BLaER1 (cell line): ENCODE results near the gene ATRN.
A peak's percentile ranks its signal among the peaks of the same experiment; 100 is the strongest.

Source experiments
- H3K27ac ChIP-seq: shearing (Covaris generic); formaldehyde crosslinking; 2 replicates; pipeline ENCODE4 v1.8.1; 2022
- H3K27me3 ChIP-seq: shearing (Covaris generic); formaldehyde crosslinking; 2 replicates; pipeline ENCODE4 v1.8.1; 2022
- H3K36me3 ChIP-seq: shearing (Covaris generic); formaldehyde crosslinking; 2 replicates; pipeline ENCODE4 v1.8.1; 2022
- H3K4me1 ChIP-seq: shearing (Covaris generic); formaldehyde crosslinking; 2 replicates; pipeline ENCODE4 v1.8.1; 2022
- H3K4me2 ChIP-seq: shearing (Covaris generic); formaldehyde crosslinking; 2 replicates; pipeline ENCODE4 v1.8.1; 2022
- H3K4me3 ChIP-seq: shearing (Covaris generic); formaldehyde crosslinking; 2 replicates; pipeline ENCODE4 v1.8.1; 2022
- H3K9ac ChIP-seq: shearing (Covaris generic); formaldehyde crosslinking; 2 replicates; pipeline ENCODE4 v1.8.1; 2022
- H3K9me3 ChIP-seq: shearing (Covaris generic); formaldehyde crosslinking; 2 replicates; pipeline ENCODE4 v1.8.1; 2022
- H4K20me1 ChIP-seq: shearing (Covaris generic); formaldehyde crosslinking; 2 replicates; pipeline ENCODE4 v1.8.1; 2022
- Cebpa-rat ChIP-seq: shearing (Covaris generic); IDR thresholded peaks from 2 replicates; pipeline ENCODE4 v1.8.1; 2022

Gene ATRN

GRCh38 chr20:3670511-3670910, 199.7 kb downstream of the ATRN start:
- Histone ChIP-seq H3K9ac (peak overlapping the region; percentile 66; the same call in 1 of the 2 replicates), H3K9me3 (no peaks in the 10 kb centered on the region), H3K4me3 (peak overlapping the region; percentile 37; the same call in 1 of the 2 replicates), H3K4me1 (peaks cover 77% of the 10 kb centered on the region), H3K4me2 (peak overlapping the region; percentile 99), H3K27me3 (peaks cover 21% of the 10 kb centered on the region), H4K20me1 (no peaks in the 10 kb centered on the region), H3K27ac (peak overlapping the region; percentile 89), H3K36me3 (no peaks in the 10 kb centered on the region)
- TF ChIP-seq Cebpa-rat = no peak

- Histone ChIP-seq H3K27ac (peak overlapping the region; percentile 89), H3K4me1 (peaks cover 73% of the 10 kb centered on the region), H3K4me2 (peak overlapping the region; percentile 99), H4K20me1 (no peaks in the 10 kb centered on the region), H3K9ac (peak overlapping the region; percentile 74; the same call in 1 of the 2 replicates), H3K36me3 (no peaks in the 10 kb centered on the region), H3K27me3 (peaks cover 23% of the 10 kb centered on the region), H3K9me3 (no peaks in the 10 kb centered on the region), H3K4me3 (peak overlapping the region; percentile 67)
- TF ChIP-seq Cebpa-rat = no peak
Observed at GRCh38 chr20:3670945-3671344, 200.1 kb downstream of the ATRN start.

- Histone ChIP-seq H3K4me1 (peaks cover 72% of the 10 kb centered on the region), H3K27me3 (peaks cover 23% of the 10 kb centered on the region), H3K4me3 (peak overlapping the region; percentile 67), H3K27ac (peak overlapping the region; percentile 89), H3K36me3 (no peaks in the 10 kb centered on the region), H4K20me1 (no peaks in the 10 kb centered on the region), H3K9me3 (no peaks in the 10 kb centered on the region), H3K9ac (peak overlapping the region; percentile 74), H3K4me2 (peak overlapping the region; percentile 99)
- TF ChIP-seq Cebpa-rat = no peak
Observed at GRCh38 chr20:3671986-3672546, 201.2 kb downstream of the ATRN start.

- Histone ChIP-seq H3K27me3 (peaks cover 23% of the 10 kb centered on the region), H3K4me3 (peak overlapping the region; percentile 67), H3K27ac (peak overlapping the region; percentile 89), H3K9ac (peak overlapping the region; percentile 74), H3K4me1 (peaks cover 72% of the 10 kb centered on the region), H3K9me3 (no peaks in the 10 kb centered on the region), H4K20me1 (no peaks in the 10 kb centered on the region), H3K4me2 (peak overlapping the region; percentile 99), H3K36me3 (no peaks in the 10 kb centered on the region)
- no peak for TF ChIP-seq Cebpa-rat
Observed at GRCh38 chr20:3672547-3673171, 201.8 kb downstream of the ATRN start.

- Histone ChIP-seq H3K9ac (no peak overlapping the region), H3K27me3 (peaks cover 23% of the 10 kb centered on the region), H3K4me1 (peaks cover 67% of the 10 kb centered on the region), H4K20me1 (no peaks in the 10 kb centered on the region), H3K4me2 (peak overlapping the region; percentile 99), H3K36me3 (no peaks in the 10 kb centered on the region), H3K9me3 (no peaks in the 10 kb centered on the region), H3K27ac (no peak overlapping the region), H3K4me3 (no peak overlapping the region; the same call in 1 of the 2 replicates)
- TF ChIP-seq Cebpa-rat = no peak
Observed at GRCh38 chr20:3673221-3674070, 202.6 kb downstream of the ATRN start.

GRCh38 chr20:3674447-3674846, 203.6 kb downstream of the ATRN start:
- no peak overlapping the region for H3K27ac ChIP-seq
- H3K9me3 ChIP-seq = no peaks in the 10 kb centered on the region
- no peak for TF ChIP-seq Cebpa-rat
- H3K4me3 ChIP-seq = no peak overlapping the region
- no peak overlapping the region for H3K9ac ChIP-seq
- H4K20me1 ChIP-seq = no peaks in the 10 kb centered on the region
- no peak overlapping the region for H3K4me2 ChIP-seq
- peaks cover 57% of the 10 kb centered on the region for H3K4me1 ChIP-seq
- peaks cover 26% of the 10 kb centered on the region for H3K27me3 ChIP-seq
- no peaks in the 10 kb centered on the region for H3K36me3 ChIP-seq

- Histone ChIP-seq H3K4me1 (peaks cover 49% of the 10 kb centered on the region), H3K4me2 (no peak overlapping the region), H3K4me3 (no peak overlapping the region), H3K9ac (no peak overlapping the region), H3K9me3 (no peaks in the 10 kb centered on the region), H4K20me1 (no peaks in the 10 kb centered on the region; the same call in 1 of the 2 replicates), H3K36me3 (no peaks in the 10 kb centered on the region), H3K27me3 (peaks cover 34% of the 10 kb centered on the region), H3K27ac (no peak overlapping the region)
- TF ChIP-seq Cebpa-rat = no peak
Observed at GRCh38 chr20:3674995-3675900, 204.4 kb downstream of the ATRN start.

- H3K4me2 ChIP-seq = peak overlapping the region; percentile 65; the same call in 1 of the 2 replicates
- peaks cover 6% of the 10 kb centered on the region; the same call in 1 of the 2 replicates for H4K20me1 ChIP-seq
- TF ChIP-seq Cebpa-rat = no peak
- H3K4me1 ChIP-seq = peaks cover 24% of the 10 kb centered on the region
- no peak overlapping the region for H3K4me3 ChIP-seq
- no peak overlapping the region for H3K9ac ChIP-seq
- H3K9me3 ChIP-seq = no peaks in the 10 kb centered on the region
- H3K27ac ChIP-seq = no peak overlapping the region
- H3K27me3 ChIP-seq = peaks cover 59% of the 10 kb centered on the region
- no peaks in the 10 kb centered on the region for H3K36me3 ChIP-seq
Observed at GRCh38 chr20:3677733-3678132, 206.9 kb downstream of the ATRN start.

- TF ChIP-seq Cebpa-rat = no peak
- Histone ChIP-seq H3K36me3 (no peaks in the 10 kb centered on the region), H3K9me3 (no peaks in the 10 kb centered on the region), H3K4me2 (no peak overlapping the region), H3K9ac (no peak overlapping the region), H3K27me3 (peaks cover 61% of the 10 kb centered on the region), H3K4me3 (no peak overlapping the region), H4K20me1 (peaks cover 6% of the 10 kb centered on the region; the same call in 1 of the 2 replicates), H3K4me1 (peaks cover 19% of the 10 kb centered on the region), H3K27ac (no peak overlapping the region)
Observed at GRCh38 chr20:3678198-3678597, 207.4 kb downstream of the ATRN start.
